SU-DHL-6 (cell line): ENCODE results near the gene C3orf18.

Experiments used
- H2AFZ ChIP-seq: fragments of 200-600 bp; sonication (generic); 2 replicates; pipeline ENCODE4 v1.6.1; 2014; ENCODE audit warnings: low read depth, mild to moderate bottlenecking, moderate library complexity, mixed read lengths, antibody characterized with exemption, low read length; ENCODE audit not compliant: severe bottlenecking
- H3F3A ChIP-seq: fragments of 200-600 bp; shearing (Covaris generic); 2 replicates; pipeline ENCODE4 v1.6.0; 2016; ENCODE audit warnings: antibody characterized with exemption, mild to moderate bottlenecking; ENCODE audit not compliant: insufficient read depth
- H3K27ac ChIP-seq: fragments of 200-600 bp; sonication (generic); 2 replicates; pipeline ENCODE4 v1.5.1; 2016; ENCODE audit warnings: low read depth, mild to moderate bottlenecking, low read length, moderate library complexity, mixed read lengths
- H3K27me3 ChIP-seq: fragments of 200-600 bp; sonication (generic), shearing (Covaris generic); 2 replicates; pipeline ENCODE4 v1.6.0; 2014; ENCODE audit warnings: mild to moderate bottlenecking, low read length
- H3K36me3 ChIP-seq: fragments of 200-600 bp; sonication (generic); 2 replicates; pipeline ENCODE4 v1.6.1; 2014; ENCODE audit warnings: mild to moderate bottlenecking, low read length, mixed read lengths
- H3K4me2 ChIP-seq: fragments of 300-600, 200-600 bp; shearing (Covaris generic), sonication (generic); 2 replicates; pipeline ENCODE4 v1.6.0; 2014; ENCODE audit warnings: low read length, low read depth, mild to moderate bottlenecking; ENCODE audit not compliant: poor library complexity, severe bottlenecking
- H3K4me3 ChIP-seq: fragments of 200-600 bp; sonication (generic); 2 replicates; pipeline ENCODE4 v1.5.1; 2014; ENCODE audit warnings: antibody characterized with exemption, low read length, mild to moderate bottlenecking, mixed read lengths; ENCODE audit not compliant: insufficient read depth, poor library complexity, severe bottlenecking
- H3K79me2 ChIP-seq: fragments of 200-600 bp; sonication (generic); 2 replicates; pipeline ENCODE4 v1.6.1; 2014; ENCODE audit warnings: mild to moderate bottlenecking, low read length, moderate library complexity; ENCODE audit not compliant: insufficient read depth
- H3K9ac ChIP-seq: fragments of 200-600 bp; sonication (generic); 2 replicates; pipeline ENCODE4 v1.7.0; 2014; ENCODE audit warnings: mild to moderate bottlenecking, low read length
- H3K9me2 ChIP-seq: fragments of 200-600 bp; sonication (generic); replicated peaks from 2 replicates; pipeline ENCODE4 v1.6.1; 2014; ENCODE audit warnings: low read length; ENCODE audit not compliant: insufficient read depth
- H3K9me3 ChIP-seq: fragments of 200-600 bp; sonication (generic); 2 replicates; pipeline ENCODE4 v1.6.1; 2014; ENCODE audit warnings: low read length, mixed read lengths; ENCODE audit not compliant: insufficient read depth
- H4K20me1 ChIP-seq: fragments of 200-600 bp; sonication (generic); 2 replicates; pipeline ENCODE4 v1.6.1; 2014; ENCODE audit warnings: low read depth, mild to moderate bottlenecking, antibody characterized with exemption, low read length, moderate library complexity, mixed read lengths
- EZH2phosphoT487 ChIP-seq: fragments of 200-600 bp; sonication (generic), shearing (Covaris generic); conservative IDR thresholded peaks from 2 replicates; pipeline ENCODE4 v1.6.1; 2018; ENCODE audit warnings: mild to moderate bottlenecking, antibody characterized with exemption, low read length, moderate library complexity, mixed read lengths
- TF ChIP-seq, protein P1 (sequence below): fragments of 200-600 bp; sonication (generic); IDR thresholded peaks from one replicate; pipeline ENCODE4 v1.5.1; 2017; ENCODE audit warnings: antibody characterized with exemption, mild to moderate bottlenecking, low read length, moderate library complexity; ENCODE audit not compliant: insufficient read depth, poor library complexity, severe bottlenecking

Gene C3orf18

GRCh38 chr3:50609763-50610085, 42.2 kb upstream of the C3orf18 start:
- Histone ChIP-seq H3K4me2 (no peak overlapping the region), H3K27ac (no peak overlapping the region), H3K9me3 (no peaks in the 10 kb centered on the region), H3K9me2 (no peaks in the 10 kb centered on the region), H3K9ac (no peak overlapping the region), H3F3A (no peaks in the 10 kb centered on the region), H3K4me3 (no peak overlapping the region), H4K20me1 (no peaks in the 10 kb centered on the region), H2AFZ (no peak overlapping the region), H3K36me3 (no peaks in the 10 kb centered on the region), H3K27me3 (no peaks in the 10 kb centered on the region), H3K79me2 (no peaks in the 10 kb centered on the region)
- no peak for TF ChIP-seq EZH2phosphoT487
- TF ChIP-seq, protein P1, sequence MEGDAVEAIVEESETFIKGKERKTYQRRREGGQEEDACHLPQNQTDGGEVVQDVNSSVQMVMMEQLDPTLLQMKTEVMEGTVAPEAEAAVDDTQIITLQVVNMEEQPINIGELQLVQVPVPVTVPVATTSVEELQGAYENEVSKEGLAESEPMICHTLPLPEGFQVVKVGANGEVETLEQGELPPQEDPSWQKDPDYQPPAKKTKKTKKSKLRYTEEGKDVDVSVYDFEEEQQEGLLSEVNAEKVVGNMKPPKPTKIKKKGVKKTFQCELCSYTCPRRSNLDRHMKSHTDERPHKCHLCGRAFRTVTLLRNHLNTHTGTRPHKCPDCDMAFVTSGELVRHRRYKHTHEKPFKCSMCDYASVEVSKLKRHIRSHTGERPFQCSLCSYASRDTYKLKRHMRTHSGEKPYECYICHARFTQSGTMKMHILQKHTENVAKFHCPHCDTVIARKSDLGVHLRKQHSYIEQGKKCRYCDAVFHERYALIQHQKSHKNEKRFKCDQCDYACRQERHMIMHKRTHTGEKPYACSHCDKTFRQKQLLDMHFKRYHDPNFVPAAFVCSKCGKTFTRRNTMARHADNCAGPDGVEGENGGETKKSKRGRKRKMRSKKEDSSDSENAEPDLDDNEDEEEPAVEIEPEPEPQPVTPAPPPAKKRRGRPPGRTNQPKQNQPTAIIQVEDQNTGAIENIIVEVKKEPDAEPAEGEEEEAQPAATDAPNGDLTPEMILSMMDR = no peak

- Histone ChIP-seq H4K20me1 (no peaks in the 10 kb centered on the region), H3K9ac (no peak overlapping the region), H3K27ac (no peak overlapping the region), H3K79me2 (no peaks in the 10 kb centered on the region), H3K9me3 (no peaks in the 10 kb centered on the region), H3K4me3 (no peak overlapping the region), H3K27me3 (no peaks in the 10 kb centered on the region), H3K4me2 (no peak overlapping the region), H3F3A (no peaks in the 10 kb centered on the region), H3K9me2 (no peaks in the 10 kb centered on the region), H2AFZ (no peak overlapping the region), H3K36me3 (no peaks in the 10 kb centered on the region)
- TF ChIP-seq EZH2phosphoT487 = no peak
- TF ChIP-seq, protein P1 = no peak
Observed at GRCh38 chr3:50609071-50609762, 41.7 kb upstream of the C3orf18 start.

DNA sequence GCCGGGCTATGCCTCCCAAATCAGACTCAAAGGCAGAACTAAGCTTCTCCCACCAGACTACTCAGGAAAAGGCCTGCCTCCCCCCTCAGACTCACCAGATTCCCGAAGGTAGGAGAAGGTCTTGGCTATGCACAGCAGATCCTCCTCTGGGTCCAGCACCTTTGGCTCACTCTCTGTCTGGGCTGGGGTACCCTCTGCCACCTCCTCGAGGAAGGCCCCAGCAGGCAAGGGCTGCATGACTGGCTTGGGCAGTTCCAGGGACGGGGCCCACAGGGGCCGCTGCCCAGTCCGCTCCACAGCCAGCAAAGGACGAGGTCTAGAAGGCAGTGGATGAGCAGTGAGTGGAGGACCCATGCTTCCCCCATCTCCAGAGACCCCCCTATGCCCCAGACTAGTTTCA, 40.7 kb upstream of the C3orf18 start:
- no peaks in the 10 kb centered on the region for H3K36me3 ChIP-seq
- H2AFZ ChIP-seq = no peak overlapping the region
- H3F3A ChIP-seq = no peaks in the 10 kb centered on the region
- H3K4me2 ChIP-seq = no peak overlapping the region
- H3K9me2 ChIP-seq = no peaks in the 10 kb centered on the region
- no peaks in the 10 kb centered on the region for H4K20me1 ChIP-seq
- H3K9ac ChIP-seq = no peak overlapping the region
- H3K9me3 ChIP-seq = no peaks in the 10 kb centered on the region
- H3K27me3 ChIP-seq = no peaks in the 10 kb centered on the region
- H3K79me2 ChIP-seq = no peaks in the 10 kb centered on the region
- TF ChIP-seq, protein P1 = no peak
- TF ChIP-seq EZH2phosphoT487 = no peak
- no peak overlapping the region for H3K4me3 ChIP-seq
- no peak overlapping the region for H3K27ac ChIP-seq
